Left renal cortex interstitium (tissue), 4 donors: ENCODE data around the gene IFNL2. TPM values are rescaled to one million over a fixed set of nuclear protein-coding genes. Genes with fewer than 3 reads are reported as not detected.
A peak's percentile ranks its signal among the peaks of the same experiment; 100 is the strongest.
"Not testable (repeated sequence)": the region's sequence is repeated elsewhere in the genome, so short reads cannot be mapped to it uniquely, and the experiment has no call there.

Source experiments
- DNase-seq, 4 donors: peaks; one replicate each; pipeline ENCODE4 v3.0.0-alpha.2; 2013; ENCODE audit warnings: low read depth in 4 of 4, low spot score in 2 of 4, missing footprints in 1 of 4
- polyA plus RNA-seq, 4 donors: library from polyadenylated mRNA; unstranded; fragments of 120-200 nt; gene quantifications; one replicate each; pipeline ENCODE4 v1.2.1, GENCODE V29; 2013; ENCODE audit not compliant: insufficient read length in 4 of 4

The IFNL2 gene
- polyA plus RNA-seq = not detected

DNA sequence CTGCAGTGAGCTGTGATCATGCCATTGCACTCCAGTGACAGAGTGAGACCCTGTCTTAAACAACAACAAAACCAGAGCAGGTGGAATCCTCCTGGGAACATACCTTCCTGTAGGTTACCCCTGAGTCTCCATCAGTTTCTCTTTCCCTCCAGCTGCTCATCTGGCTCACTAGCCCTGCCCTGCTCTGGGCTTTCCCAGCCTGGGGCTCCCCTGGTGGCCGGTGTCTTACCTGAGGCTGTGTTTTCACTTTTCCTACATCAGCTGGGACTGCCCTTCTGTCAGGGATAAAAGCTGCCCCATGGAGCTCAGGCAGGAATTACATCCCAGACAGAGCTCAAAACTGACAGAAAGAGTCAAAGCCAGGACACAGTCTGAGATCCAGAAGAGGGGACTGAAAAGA is at the start of gene IFNL2:
Gene IFNL2, plus strand, starts transcription at position 312 of the 400 bp plus-strand sequence. CDS start 173 bp downstream, outside the sequence.
- not testable (repeated sequence) for DNase-seq

DNA sequence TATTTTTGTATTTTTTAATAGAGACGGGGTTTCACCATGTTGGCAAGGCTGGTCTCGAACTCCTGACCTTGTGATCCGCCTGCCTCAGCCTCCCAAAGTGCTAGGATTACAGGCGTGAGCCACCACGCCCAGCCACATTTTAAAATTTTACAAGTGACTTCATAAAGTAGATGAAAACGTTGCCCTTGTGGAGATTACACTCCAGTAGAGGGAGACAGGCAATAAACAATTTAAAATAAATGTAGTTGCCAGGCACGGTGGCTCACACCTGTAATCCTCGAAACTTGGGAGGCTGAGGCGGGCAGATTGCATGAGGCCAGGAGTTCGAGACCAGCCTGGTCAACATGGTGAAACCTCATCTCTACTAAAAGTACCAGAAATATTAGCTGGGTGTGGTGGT is 49.1 kb upstream of the IFNL2 start:
- not testable (repeated sequence) for DNase-seq

DNA sequence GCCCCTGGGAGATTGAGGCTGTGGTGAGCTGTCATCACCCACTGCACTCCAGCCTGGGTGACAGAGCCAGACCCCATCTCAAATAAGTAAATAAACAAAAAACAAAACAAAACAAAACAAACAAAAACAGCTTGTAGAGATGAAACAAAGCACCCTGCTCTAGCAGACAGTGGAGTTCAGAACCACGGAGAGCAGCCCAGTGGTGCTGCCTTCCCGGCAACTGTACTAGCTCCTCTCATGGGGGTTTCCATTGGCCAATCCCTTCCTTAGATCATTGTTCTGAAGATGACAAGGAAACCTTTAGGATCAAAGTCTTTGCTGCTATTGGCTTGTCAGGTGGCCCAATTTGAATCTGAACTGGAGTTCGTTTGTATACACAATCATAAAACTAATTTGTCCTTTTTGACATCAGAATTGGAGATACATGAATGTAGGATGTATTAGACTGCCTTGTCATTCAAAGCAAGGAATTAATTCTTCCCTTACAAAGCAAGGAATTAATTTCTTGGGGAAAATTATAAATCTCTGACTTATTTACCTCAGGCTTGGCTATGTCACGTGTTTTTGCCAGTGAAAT is 44.4 kb upstream of the IFNL2 start:
- DNase-seq = peak in 2 of 4 donors; percentile 16 to 48

DNA sequence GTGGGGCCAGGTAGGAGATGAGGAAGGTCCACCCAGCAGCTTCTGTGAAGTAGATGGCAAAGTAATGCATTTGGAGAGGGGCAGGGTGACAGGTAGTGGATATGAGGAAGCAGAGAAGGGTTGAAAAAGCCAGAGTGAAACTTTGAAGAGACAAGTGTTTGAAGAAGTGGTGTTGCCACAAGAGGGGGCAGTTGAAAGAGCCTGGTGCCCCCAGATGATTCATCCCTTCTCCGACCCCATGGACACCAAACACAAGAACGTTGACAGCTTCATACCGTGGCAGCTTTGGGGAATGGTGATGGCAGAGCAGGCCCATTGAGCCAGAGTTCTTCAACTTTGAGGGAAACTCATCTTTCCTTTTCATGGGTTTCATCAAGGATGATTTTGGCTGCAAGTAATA is 43.3 kb upstream of the IFNL2 start:
- DNase-seq = no peak

DNA sequence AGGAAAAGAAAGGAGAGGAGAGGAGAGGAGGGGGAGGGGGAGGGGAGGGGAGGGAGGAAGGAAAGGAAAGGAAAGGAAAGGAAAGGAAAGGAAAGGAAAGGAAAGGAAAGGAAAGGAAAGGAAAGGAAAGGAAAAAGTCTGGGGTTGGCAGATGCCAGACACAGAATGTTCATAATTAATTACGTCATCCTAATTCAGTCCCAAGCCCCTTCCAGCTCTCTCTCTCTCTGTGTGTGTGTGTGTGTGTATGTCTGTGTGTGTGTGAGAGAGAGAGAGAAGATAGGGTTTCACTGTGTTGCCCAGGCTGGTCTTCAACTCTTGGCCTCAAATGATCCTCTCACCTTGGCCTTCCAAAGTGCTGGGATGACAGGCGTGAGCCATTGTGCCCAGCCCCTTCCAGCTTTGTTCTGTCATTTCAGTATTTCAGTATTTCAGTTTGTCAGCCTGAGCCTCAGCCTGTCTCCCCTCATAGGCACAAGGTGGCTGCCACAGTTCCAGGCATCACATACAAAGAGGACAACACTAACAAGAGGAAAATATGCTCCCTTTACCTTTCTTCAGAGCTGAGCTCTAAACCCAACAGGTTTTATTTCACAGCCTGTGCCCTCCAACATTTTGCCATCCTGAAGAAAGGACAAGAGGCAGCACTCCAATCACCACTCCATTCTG is 38.0 kb upstream of the IFNL2 start:
- no peak for DNase-seq

DNA sequence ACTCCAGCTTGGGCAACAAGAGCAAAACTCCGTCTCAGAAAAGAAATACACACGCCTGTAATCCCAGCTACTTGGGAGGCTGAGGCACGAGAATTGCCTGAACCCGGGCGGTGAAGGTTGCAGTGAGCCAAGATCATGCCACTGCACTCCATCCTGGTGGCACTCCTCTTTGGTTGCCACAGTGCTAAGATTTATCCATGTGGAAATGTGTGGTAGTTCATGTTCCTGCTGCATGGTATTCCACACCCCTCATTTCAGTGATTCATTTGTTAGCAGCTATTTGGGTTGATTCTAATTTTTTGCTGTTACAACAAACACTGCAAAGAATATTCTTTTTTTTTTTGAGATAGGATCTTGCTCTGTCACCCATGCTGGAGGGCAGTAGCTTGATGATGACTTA is 35.5 kb upstream of the IFNL2 start:
- no peak for DNase-seq

DNA sequence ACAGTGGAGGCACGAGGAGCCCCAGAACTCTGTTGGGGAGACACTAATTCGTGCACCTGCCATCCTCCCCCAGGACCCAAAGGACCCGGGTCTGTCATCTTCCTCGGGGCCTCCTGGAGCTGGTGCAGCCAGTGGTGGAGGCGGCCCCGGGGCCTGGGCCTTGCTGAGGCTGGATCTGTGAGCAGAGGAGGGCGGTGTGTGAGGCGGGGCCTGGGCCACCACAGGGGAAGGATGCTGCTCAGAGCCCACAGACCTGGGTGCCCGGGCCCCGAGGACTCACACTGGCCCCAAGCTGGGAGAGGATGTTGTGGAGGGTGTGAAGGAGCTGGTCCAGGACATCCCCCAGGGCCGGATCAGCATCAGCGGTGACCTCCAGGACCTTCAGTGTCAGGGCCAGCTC is 31.7 kb upstream of the IFNL2 start:
- no peak for DNase-seq

DNA sequence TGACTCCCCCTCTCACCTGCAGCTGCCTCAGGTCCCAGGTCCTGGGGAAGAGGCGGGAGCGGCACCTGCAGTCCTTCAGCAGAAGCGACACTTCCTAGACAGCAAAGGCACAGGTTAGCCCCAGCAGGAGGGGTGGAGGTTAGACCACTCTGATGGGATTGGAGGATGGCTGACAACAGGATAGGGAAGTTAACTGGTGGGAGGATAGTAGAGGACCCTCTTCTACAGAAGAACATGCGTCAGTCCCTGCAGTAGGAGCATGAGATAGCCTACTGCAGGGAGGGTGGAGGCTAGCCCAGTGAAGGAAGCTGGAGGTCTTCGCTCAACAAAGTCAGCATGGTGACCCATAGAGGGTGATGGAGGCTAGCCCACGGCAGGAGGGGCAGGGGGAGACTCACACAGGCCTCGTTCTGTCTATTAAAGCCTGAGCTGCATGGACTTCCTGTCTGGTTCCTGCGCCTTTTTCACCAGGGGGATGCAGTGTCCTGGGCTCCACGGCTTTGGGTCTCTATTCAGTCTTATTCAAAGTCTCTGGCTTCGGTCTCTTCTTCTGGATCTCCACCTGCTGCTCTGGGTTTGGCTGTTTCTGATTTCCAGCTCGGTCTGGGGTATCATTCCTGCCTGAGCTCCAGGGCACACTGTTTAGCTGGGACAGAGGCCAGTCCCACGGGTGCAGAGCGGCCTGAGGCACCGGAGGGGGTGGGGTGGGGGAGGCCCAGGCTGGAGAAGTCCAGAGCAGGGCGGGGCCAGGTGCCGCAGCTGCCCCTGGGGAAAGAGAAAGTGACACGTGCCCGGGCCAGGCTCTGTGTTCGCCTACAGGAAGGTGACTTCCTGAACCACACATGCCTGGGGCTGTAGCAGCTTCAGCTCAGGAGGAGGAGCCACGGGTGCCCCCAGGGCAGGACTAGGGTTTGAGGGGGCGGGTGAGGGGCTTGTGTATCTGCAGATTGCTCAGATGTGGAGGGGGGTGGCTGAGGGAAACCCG is 30.7 kb upstream of the IFNL2 start:
- no peak for DNase-seq

DNA sequence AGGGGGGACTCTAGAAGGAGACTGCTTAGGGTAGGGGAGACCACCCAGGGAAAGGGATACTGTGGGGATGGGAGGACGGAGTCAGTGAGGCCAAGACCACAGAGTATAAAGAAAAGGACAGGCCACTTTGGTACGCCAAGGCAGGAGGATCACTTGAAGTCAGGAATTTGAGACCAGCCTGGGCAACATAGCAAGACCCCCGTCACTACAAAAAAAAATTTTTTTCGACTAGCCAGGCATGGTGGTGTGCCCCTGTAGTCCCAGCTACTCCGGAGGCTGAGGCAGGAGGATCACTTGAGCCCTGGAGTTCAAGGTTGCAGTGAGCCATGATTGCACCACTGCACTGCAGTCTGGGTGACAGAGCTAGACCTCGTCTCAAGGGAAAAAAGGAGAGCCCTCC is 30.0 kb upstream of the IFNL2 start:
- DNase-seq = no peak

DNA sequence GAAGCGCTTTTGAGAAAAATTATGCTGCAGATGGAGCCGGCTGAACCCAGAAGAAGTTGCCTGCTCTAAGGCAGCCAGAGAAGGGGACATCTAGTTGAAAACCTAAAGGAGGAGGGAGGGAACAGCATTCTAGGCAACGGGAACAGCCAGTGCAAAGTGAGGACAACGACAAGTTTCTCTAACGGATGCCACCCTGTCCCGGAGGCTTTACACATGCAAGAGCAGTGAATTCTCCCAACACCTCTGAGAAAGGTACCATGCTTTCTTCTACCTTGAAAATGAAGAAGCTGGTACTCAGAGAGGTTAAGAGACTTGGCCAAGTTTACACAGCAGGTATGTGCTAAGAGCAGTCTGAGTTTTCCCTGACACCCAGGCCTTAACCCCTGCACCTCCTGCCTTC is 29.3 kb upstream of the IFNL2 start:
- DNase-seq = no peak

DNA sequence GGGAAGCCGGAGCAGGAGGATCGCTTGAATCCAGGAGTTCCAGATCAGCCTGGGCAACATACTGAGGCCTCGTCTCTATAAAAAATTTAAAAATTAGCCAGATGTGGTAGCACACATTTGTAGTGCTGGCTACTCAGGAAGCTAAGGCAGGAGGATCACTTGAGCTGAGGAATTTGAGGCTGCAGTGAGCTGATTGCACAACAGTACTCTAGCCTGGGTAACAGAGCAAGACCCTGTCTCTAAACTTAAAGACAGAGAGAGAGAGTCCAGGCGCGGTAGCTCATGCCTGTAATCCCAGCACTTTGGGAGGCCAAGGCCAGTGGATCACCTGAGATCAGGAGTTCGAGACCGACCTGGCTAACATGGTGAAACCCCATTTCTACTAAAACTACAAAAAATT is 27.8 kb upstream of the IFNL2 start:
- DNase-seq = no peak

DNA sequence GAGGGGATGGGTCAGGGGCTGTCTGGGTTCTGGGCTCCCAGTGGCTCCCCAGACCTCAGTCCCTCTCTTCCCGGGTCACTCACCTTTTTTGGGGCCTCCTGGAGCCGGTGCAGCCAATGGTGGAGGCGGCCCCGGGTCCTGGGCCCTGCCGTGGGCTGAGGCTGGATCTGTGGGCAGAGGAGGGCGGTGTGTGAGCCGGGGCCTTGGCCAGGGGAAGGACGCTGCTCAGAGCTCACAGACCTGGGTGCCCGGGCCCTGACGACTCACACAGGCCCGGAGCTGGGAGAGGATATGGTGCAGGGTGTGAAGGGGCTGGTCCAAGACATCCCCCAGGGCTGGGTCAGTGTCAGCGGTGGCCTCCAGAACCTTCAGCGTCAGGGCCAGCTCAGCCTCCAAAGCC is 24.5 kb upstream of the IFNL2 start:
- DNase-seq = not testable (repeated sequence)

DNA sequence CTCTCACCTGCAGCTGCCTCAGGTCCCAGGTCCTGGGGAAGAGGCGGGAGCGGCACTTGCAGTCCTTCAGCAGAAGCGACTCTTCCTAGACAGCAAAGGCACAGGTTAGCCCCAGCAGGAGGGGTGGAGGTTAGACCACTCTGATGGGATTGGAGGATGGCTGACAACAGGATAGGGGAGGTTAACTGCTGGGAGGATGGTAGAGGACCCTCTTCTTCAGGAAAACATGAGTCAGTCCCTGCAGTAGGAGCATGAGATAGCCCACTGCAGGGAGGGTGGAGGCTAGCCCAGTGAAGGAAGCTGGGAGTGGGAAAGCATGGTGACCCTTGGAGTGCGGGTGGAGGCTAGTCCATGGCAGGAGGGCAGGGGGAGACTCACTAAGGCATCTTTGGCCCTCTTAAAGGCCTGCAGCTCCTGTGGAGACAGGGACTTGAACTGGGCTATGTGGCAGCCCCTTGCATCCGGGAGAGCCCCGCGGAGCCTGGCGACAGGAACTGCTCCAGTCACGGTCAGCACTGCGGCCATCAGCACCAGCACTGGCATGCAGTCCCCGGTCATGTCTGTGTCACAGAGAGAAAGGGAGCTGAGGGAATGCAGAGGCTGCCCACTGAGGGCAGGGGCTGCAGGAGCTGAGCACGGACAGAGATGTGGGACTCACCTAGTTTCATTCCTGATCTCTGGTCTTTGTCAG is 23.6 kb upstream of the IFNL2 start, which contains the start of gene IFNL3:
Gene IFNL3, minus strand, starts transcription at position 597 of the 691 bp plus-strand sequence. Its CDS starts 39 bp downstream, at position 558.
- not testable (repeated sequence) for DNase-seq

DNA sequence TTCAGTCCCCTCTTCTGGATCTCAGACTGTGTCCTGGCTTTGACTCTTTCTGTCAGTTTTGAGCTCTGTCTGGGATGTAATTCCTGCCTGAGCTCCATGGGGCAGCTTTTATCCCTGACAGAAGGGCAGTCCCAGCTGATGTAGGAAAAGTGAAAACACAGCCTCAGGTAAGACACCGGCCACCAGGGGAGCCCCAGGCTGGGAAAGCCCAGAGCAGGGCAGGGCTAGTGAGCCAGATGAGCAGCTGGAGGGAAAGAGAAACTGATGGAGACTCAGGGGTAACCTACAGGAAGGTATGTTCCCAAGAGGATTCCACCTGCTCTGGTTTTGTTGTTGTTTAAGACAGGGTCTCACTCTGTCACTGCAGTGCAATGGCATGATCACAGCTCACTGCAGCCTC is 23.0 kb upstream of the IFNL2 start:
- not testable (repeated sequence) for DNase-seq

DNA sequence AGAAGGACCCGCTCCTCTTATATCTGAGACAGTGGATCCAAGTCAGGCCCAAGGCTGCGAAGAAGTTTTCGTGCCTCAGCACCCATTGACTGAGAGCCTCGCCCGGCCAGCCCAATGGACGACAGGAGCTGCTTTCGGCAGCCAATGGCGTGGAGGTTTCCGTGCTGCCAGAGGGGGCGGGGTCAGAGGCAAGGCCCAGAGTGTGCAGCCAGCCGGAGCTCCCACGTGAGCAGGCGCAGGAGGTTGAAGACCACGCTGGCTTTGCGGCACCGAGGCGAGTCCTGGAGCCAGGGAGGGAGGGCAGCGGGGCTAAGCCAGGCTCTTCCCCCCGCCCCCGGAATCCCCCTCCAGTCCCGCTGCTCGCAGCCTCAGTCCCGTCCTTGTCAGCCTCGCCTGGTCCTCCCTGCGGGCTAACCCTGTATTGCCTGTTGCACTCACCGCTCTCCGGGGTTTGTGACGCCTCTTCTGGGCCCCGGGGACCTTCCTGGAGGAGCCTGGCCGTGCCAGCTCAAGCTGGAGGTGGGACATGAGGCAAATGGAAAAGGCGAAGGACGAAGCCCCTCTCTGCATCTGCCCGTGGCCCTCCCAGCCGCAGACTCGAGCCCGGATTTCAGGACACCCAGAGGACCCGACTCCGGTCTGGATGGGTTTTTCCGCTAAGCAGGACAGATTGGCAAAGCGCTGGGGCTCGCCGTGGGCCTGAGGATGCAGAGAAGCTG is 21.1 kb upstream of the IFNL2 start:
- no peak for DNase-seq

DNA sequence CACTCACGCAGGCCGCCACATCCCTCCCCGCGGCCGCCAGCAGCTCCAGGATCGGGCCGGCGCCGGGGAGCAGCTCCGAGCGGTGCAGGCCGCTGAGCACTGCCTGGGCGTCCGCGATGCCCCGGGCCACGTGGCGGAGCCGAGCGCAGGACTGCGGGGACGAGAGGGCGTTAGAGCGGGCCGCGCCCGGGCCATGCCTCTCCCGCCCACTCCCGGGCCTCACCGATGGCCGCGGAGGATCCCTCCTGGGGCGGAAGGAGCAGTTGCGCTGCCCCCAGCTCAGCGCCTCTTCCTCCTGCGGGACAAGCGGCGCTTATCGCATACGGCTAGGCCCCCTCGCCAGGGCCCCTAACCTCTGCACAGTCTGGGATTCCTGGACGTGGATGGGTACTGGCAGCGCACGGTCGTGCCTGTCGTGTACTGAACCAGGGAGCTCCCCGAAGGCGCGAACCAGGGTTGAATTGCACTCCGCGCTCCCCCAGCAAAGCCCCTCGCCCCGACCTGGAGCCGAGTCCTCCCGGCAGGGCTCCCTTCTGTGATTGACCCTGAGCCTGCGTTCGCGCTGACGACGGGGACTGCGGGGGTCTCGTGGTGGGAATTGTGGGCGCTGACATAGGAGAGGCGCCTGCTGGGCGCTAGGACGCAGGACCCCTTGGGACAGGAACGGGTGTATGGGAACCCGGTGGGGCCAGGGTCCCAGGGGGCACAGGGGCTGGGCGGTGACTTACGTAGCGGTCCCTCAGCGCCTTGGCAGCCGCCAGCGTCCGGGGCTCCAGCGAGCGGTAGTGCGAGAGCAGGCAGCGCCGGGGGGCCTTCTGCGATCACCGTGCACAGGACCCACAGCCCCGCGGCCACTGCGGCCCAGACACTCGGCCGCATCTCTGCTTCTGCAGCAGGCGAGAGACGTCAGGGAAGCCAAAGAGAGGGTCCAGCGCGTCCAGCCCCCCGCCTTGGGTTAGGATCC is 20.2 kb upstream of the IFNL2 start:
- no peak for DNase-seq

DNA sequence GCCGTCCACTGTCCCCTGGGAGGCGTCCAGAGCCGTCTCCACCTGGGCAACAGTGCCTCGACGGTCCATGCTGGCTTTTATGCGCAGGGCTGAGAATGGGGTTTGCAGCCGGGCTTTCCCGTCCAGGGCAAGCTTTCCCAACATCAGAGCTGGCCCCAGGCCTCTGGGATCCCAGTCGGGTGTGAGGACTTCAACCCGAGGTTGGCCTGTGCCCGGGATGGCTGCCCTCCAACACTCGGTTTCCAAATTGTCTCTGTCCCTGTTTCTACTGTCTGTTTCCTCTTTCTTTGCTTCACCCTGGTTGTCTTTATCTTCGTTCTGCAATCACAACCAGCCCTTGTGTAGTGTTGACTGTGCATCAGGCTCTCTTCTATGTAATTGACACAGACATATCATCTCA is 19.4 kb upstream of the IFNL2 start, which contains the start of gene IFNL4:
Gene IFNL4, minus strand, starts transcription at position 51 of the 400 bp plus-strand sequence.
- DNase-seq = no peak

DNA sequence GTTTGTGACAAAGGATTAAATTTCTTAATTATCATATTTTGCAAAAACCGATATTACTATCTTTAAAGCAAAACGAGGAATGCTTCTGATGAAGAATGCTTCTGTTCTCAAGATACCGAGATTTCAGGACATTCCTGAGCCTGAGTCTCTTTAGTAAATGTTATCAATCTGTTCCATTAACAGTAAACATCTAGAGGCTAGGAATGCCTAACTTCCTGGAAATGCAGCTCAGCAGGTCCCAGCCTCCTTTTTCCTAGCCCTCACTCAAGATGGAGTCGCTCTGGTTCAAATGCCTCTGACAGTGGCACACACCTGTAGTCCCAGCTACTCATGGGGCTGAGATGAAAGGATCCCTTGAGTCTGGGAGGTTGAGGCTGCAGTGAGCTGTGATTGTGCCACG is 17.1 kb upstream of the IFNL2 start:
- no peak for DNase-seq

DNA sequence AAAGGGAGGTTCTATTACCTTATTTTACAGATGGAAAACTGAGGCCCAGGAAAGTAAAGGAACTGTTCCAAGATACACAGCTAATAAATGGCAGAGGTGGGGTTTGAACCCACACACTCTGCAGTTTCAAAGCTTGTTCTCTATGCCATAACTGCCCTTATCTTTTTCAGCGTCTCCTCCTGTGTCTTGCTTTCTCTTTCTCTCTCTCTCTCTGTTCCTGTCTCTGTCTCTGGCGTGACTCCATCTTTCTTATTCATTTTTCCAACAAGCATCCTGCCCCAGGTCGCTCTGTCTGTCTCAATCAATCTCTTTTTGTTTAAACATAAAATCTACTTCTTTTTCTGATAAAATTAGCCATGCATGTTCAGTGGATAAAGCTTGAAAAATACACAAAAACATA is 16.4 kb upstream of the IFNL2 start:
- no peak for DNase-seq
